Panc1 (cell line): ENCODE measurements around the gene TMEM238L. TPM values are rescaled to one million over a fixed set of nuclear protein-coding genes. Genes with fewer than 3 reads are reported as not detected.

ENCODE experiments used
- ATAC-seq: fragments of 200-7000 bp; cut with Tn5 transposase; 2 replicates; pipeline ENCODE4 v1.9.1; 2020; ENCODE audit warnings: mild to moderate bottlenecking, moderate library complexity
- BruUV-seq: library from RNA; stranded (reverse); fragments of 400-500 nt; replicated peaks from 2 replicates; lab custom pipeline; 2021; lab: Mats Ljungman, UMichigan
- CTCF ChIA-PET: fragments of 300-600 bp; sonication (Branson Sonifier 250); formaldehyde crosslinking; loops from one replicate; lab custom pipeline; 2022; ENCODE audit warnings: antibody characterized with exemption; lab: Charles Lee
- POLR2A ChIA-PET: fragments of 300-600 bp; sonication (Branson Sonifier 250); formaldehyde crosslinking; loops from one replicate; lab custom pipeline; 2022; ENCODE audit warnings: antibody characterized with exemption; lab: Charles Lee
- DNase-seq: peaks from one replicate; pipeline ENCODE4 v3.0.0-alpha.2; 2010; ENCODE audit warnings: low read depth, low spot score
- H3K27ac ChIP-seq: 2 replicates; pipeline ENCODE4 v1.5.1; 2011; ENCODE audit warnings: mild to moderate bottlenecking, low read length, inconsistent platforms
- H3K27me3 ChIP-seq: fragments of 200-500 bp; sonication (Bioruptor generic); 2 replicates; pipeline ENCODE4 v1.6.0; 2014; ENCODE audit warnings: low read length, inconsistent platforms; ENCODE audit not compliant: control insufficient read depth, insufficient read depth
- H3K36me3 ChIP-seq: fragments of 200-500 bp; sonication (Bioruptor generic); 2 replicates; pipeline ENCODE4 v1.5.1; 2014; ENCODE audit warnings: inconsistent platforms, mild to moderate bottlenecking, low read length, moderate library complexity; ENCODE audit not compliant: control insufficient read depth, insufficient read depth
- H3K4me1 ChIP-seq: 2 replicates; pipeline ENCODE4 v1.5.1; 2011; ENCODE audit warnings: inconsistent platforms, mild to moderate bottlenecking, low read length, moderate library complexity; ENCODE audit not compliant: control insufficient read depth, insufficient read depth
- H3K4me3 ChIP-seq, 2 experiments: 2 replicates each; pipeline ENCODE4 v1.5.1; 2011 to 2012; ENCODE audit warnings: low read depth in 2 of 2, low read length in 2 of 2, mild to moderate bottlenecking in 2 of 2, inconsistent platforms in 1 of 2, moderate library complexity in 1 of 2
- H3K9me3 ChIP-seq: fragments of 200-500 bp; sonication (Bioruptor generic); 2 replicates; pipeline ENCODE4 v1.5.1; 2014; ENCODE audit warnings: low read depth, mild to moderate bottlenecking, inconsistent platforms, low read length, moderate library complexity; ENCODE audit not compliant: control insufficient read depth, insufficient read depth
- CTCF ChIP-seq: fragments of 450-650 bp; IDR thresholded peaks from 2 replicates; pipeline ENCODE4 v1.5.1; 2017; ENCODE audit warnings: mild to moderate bottlenecking
- POLR2AphosphoS5 ChIP-seq: IDR thresholded peaks from 2 replicates; pipeline ENCODE4 v1.6.1; 2012; ENCODE audit warnings: mild to moderate bottlenecking, low read depth, low read length, moderate library complexity
- REST ChIP-seq, 2 experiments: IDR thresholded peaks; 2 replicates each; pipeline ENCODE4 v1.6.1; 2011 to 2012; ENCODE audit warnings: low read depth in 2 of 2, control low read depth in 1 of 2, low read length in 1 of 2, mild to moderate bottlenecking in 1 of 2, moderate library complexity in 1 of 2; ENCODE audit not compliant: insufficient read depth in 1 of 2
- SIN3A ChIP-seq: IDR thresholded peaks from 2 replicates; pipeline ENCODE4 v1.6.1; 2012; ENCODE audit warnings: low read depth, mild to moderate bottlenecking, low read length, moderate library complexity, borderline replicate concordance; ENCODE audit not compliant: insufficient read depth
- TCF7L2 ChIP-seq: IDR thresholded peaks from 2 replicates; pipeline ENCODE4 v1.6.1; 2011; ENCODE audit warnings: mild to moderate bottlenecking, low read depth, low read length, inconsistent platforms
- in situ Hi-C: cut with HindIII; loops from 2 replicates; pipeline ENCODE4 v1.10.0; 2016; ENCODE audit warnings: low sequenced_read_pairs, low pct_unique_long_range_greater_than_20kb
- intact Hi-C: fragments of 100-400 bp; cut with micrococcal nuclease; formaldehyde crosslinking; loops from one replicate; pipeline ENCODE4 v1.10.0; 2022; ENCODE audit not compliant: unreplicated experiment
- total RNA-seq: library from RNA; stranded (reverse); gene quantifications from one replicate; pipeline ENCODE4 v1.2.1, GENCODE V29; 2021; ENCODE audit not compliant: unreplicated experiment

TMEM238L gene
- total RNA-seq, 1 experiment from 2014 or later = not detected

GRCh38 chr17:10789694-10790271, 14.1 kb downstream of the TMEM238L start:
- no peak for TF ChIP-seq POLR2AphosphoS5
- ATAC-seq (no peak), DNase-seq (no peak)
- H3K4me1 ChIP-seq = no peaks in the 10 kb centered on the region
- CTCF ChIA-PET = no interaction called here
- no peaks in the 10 kb centered on the region for H3K27me3 ChIP-seq
- no peak overlapping the region for H3K4me3 ChIP-seq
- no TSS peak for BruUV-seq
- H3K27ac ChIP-seq = no peak overlapping the region
- no peaks in the 10 kb centered on the region for H3K36me3 ChIP-seq
- POLR2A ChIA-PET = no interaction called here
- in situ Hi-C loops = no loop called here
- H3K9me3 ChIP-seq = no peaks in the 10 kb centered on the region
- intact Hi-C loops = no loop called here

- H3K36me3 ChIP-seq = no peaks in the 10 kb centered on the region
- no peaks in the 10 kb centered on the region for H3K4me1 ChIP-seq
- in situ Hi-C loops (no loop called here), intact Hi-C loops (no loop called here)
- H3K27ac ChIP-seq = no peak overlapping the region
- ChIA-PET POLR2A (no interaction called here), CTCF (no interaction called here)
- no TSS peak for BruUV-seq
- no peaks in the 10 kb centered on the region for H3K27me3 ChIP-seq
- H3K9me3 ChIP-seq = no peaks in the 10 kb centered on the region
- H3K4me3 ChIP-seq = no peak overlapping the region
- no peak for ATAC-seq
- TF ChIP-seq TCF7L2 (no peak), SIN3A (no peak), CTCF (no peak), REST (IDR thresholded peaks at IDR 0.05; ENCODE audit: insufficient read depth in 1 of 2, low read depth in 2 of 2, low read length in 1 of 2) (no peak), POLR2AphosphoS5 (no peak)
- DNase-seq = no peak
Observed at GRCh38 chr17:10787306-10788045, 16.4 kb downstream of the TMEM238L start.

GRCh38 chr17:10785295-10785694, 18.6 kb downstream of the TMEM238L start:
- DNase-seq = no peak
- no peak for ATAC-seq
- Histone ChIP-seq H3K9me3 (no peaks in the 10 kb centered on the region), H3K36me3 (no peaks in the 10 kb centered on the region), H3K27ac (no peak overlapping the region), H3K27me3 (no peaks in the 10 kb centered on the region), H3K4me1 (no peaks in the 10 kb centered on the region), H3K4me3 (no peak overlapping the region)
- ChIA-PET POLR2A (interaction anchor here (0.7 kb wide), 1 partner anchor 1212 kb away, joined by 8 read pairs; no protein-coding TSS in a partner anchor), CTCF (no interaction called here)
- no TSS peak for BruUV-seq
- in situ Hi-C loops (no loop called here), intact Hi-C loops (no loop called here)
- TF ChIP-seq CTCF (no peak), REST (IDR thresholded peaks at IDR 0.05; ENCODE audit: insufficient read depth in 1 of 2, low read depth in 2 of 2, low read length in 1 of 2) (no peak), POLR2AphosphoS5 (no peak), TCF7L2 (no peak), SIN3A (no peak)
